ENCODE data around the gene SNRK. TPM values are rescaled to one million over a fixed set of nuclear protein-coding genes. Genes with fewer than 3 reads are reported as not detected.

SNRK gene
- total RNA-seq, 1 experiment from 2014 or later, result 12.0 TPM

DNA sequence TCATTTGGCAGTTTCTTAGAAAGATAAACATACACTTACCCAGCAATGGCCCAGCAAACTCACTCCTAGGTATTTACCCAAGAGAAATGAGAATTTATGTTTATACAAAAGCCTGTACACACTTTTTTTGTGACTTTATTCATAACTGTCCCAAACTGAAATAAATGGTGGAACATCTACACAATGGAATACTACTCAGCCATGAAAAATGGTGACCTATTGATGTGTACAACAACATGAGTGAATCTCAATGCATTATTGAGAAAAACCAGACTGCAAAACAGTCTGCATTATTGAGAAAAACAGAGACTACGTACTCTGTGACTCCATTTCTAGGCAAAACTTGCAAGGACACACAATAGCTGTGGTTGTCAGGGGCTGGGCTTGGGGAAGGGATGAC lies 37.2 kb downstream of the SNRK start:
- no peak overlapping the region for H3K4ac ChIP-seq (ENCODE audit: low read depth, low read length)
- no peak overlapping the region for H3K14ac ChIP-seq (ENCODE audit: insufficient read depth, low read length)
- no peak overlapping the region for H2AK5ac ChIP-seq (ENCODE audit: insufficient read length, low read length)
- H3K9me3 ChIP-seq (ENCODE audit: control insufficient read depth, low read depth, low read length), result no peaks in the 10 kb centered on the region
- H4K5ac ChIP-seq (ENCODE audit: insufficient read length, low read depth, low read length), result no peak overlapping the region
- Mint-ChIP-seq H3K4me3 (no peak overlapping the region), H3K27ac (no peak overlapping the region), H3K4me1 (peaks cover 8 to 14% of the 10 kb centered on the region in 2 experiments), H3K9me3 (no peaks in the 10 kb centered on the region; a peak in 1 of 5 replicates), H3K36me3 (ENCODE audit: insufficient read depth in 1 of 3, low read depth in 3 of 3) (peaks cover 0 to 5% (median 4%) of the 10 kb centered on the region in 3 experiments; a peak in 4 of 7 replicates), H3K27me3 (ENCODE audit: low read depth) (no peaks in the 10 kb centered on the region)
- H3K4me1 ChIP-seq (ENCODE audit: insufficient read depth, low read length), result no peaks in the 10 kb centered on the region; the same call in 1 of the 2 replicates
- H2BK20ac ChIP-seq (ENCODE audit: low read depth, low read length, poor library complexity, severe bottlenecking), result no peak overlapping the region
- H3K27ac ChIP-seq (ENCODE audit: insufficient read length, low read depth, low read length), result no peak overlapping the region
- H2BK5ac ChIP-seq (ENCODE audit: insufficient read length, low read length), result no peak overlapping the region
- no peak overlapping the region for H4K91ac ChIP-seq (ENCODE audit: insufficient read length, low read depth, low read length)
- no peak overlapping the region for H2BK15ac ChIP-seq (ENCODE audit: low read depth, low read length)
- no peak overlapping the region for H3K4me2 ChIP-seq (ENCODE audit: insufficient read depth, insufficient read length, low read length)
- TF ChIP-seq, protein P1, sequence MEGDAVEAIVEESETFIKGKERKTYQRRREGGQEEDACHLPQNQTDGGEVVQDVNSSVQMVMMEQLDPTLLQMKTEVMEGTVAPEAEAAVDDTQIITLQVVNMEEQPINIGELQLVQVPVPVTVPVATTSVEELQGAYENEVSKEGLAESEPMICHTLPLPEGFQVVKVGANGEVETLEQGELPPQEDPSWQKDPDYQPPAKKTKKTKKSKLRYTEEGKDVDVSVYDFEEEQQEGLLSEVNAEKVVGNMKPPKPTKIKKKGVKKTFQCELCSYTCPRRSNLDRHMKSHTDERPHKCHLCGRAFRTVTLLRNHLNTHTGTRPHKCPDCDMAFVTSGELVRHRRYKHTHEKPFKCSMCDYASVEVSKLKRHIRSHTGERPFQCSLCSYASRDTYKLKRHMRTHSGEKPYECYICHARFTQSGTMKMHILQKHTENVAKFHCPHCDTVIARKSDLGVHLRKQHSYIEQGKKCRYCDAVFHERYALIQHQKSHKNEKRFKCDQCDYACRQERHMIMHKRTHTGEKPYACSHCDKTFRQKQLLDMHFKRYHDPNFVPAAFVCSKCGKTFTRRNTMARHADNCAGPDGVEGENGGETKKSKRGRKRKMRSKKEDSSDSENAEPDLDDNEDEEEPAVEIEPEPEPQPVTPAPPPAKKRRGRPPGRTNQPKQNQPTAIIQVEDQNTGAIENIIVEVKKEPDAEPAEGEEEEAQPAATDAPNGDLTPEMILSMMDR (conservative IDR thresholded peaks at IDR 0.05), result no peak
- DNase-seq, result no peak
- H3K23ac ChIP-seq (ENCODE audit: insufficient read length, low read depth, low read length), result no peak overlapping the region
- no peaks in the 10 kb centered on the region for H3K27me3 ChIP-seq (ENCODE audit: insufficient read depth, low read length)
- H4K8ac ChIP-seq (replicated peaks; ENCODE audit: insufficient read length, low read depth, low read length), result no peak overlapping the region
- no peaks in the 10 kb centered on the region for H3K23me2 ChIP-seq (ENCODE audit: insufficient read length, low read depth, low read length, poor library complexity, severe bottlenecking)
- no CpG with 5 or more reads among the region's 1 CpG for WGBS (ENCODE audit: extremely low coverage, insufficient read length, low lambda C conversion rate)
- H3K18ac ChIP-seq (ENCODE audit: insufficient read length, low read depth, low read length), result no peak overlapping the region
- no peak overlapping the region for H2BK120ac ChIP-seq (ENCODE audit: low read depth, low read length, poor library complexity, severe bottlenecking)
- no peak overlapping the region for H2AFZ ChIP-seq (ENCODE audit: low read length)
- H3T11ph ChIP-seq (ENCODE audit: low read length), result no peak overlapping the region
- no peaks in the 10 kb centered on the region; the same call in 1 of the 2 replicates for H3K79me2 ChIP-seq (ENCODE audit: insufficient read depth, low read length)
- H3K79me1 ChIP-seq (ENCODE audit: insufficient read depth, low read depth, low read length, poor library complexity, severe bottlenecking), result peaks cover 6% of the 10 kb centered on the region
- H3K56ac ChIP-seq (ENCODE audit: insufficient read length, low read depth, low read length), result no peak overlapping the region
- no peaks in the 10 kb centered on the region for H4K20me1 ChIP-seq (ENCODE audit: control insufficient read depth, insufficient read depth, insufficient read length)
- no peak overlapping the region for H3K9ac ChIP-seq (ENCODE audit: extremely low read depth, insufficient read length, low read length)
- no peak overlapping the region for H2BK12ac ChIP-seq (ENCODE audit: insufficient read length, low read depth, low read length)
